Measurements from ENCODE around the gene FBXO33.

DNA sequence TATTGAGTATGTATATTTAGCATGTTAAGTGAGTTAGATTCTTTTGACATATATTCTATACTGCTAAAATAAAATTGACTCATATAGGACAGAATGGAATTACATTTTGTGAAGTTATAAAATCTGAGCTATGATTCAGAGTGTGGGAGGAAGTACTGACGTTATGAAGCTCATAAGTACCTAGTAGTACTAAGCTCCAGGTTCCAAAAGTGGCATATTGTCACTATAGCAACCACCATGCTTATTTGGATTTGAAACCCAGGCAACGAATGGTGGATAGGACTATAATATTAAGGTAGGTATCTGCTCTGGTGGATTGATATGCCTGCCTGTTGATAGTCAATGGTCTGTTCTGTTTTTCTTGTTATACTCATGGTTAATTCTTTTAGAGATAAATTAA is 2.2 kb upstream of the FBXO33 start:
- TF ChIP-seq, protein P1, sequence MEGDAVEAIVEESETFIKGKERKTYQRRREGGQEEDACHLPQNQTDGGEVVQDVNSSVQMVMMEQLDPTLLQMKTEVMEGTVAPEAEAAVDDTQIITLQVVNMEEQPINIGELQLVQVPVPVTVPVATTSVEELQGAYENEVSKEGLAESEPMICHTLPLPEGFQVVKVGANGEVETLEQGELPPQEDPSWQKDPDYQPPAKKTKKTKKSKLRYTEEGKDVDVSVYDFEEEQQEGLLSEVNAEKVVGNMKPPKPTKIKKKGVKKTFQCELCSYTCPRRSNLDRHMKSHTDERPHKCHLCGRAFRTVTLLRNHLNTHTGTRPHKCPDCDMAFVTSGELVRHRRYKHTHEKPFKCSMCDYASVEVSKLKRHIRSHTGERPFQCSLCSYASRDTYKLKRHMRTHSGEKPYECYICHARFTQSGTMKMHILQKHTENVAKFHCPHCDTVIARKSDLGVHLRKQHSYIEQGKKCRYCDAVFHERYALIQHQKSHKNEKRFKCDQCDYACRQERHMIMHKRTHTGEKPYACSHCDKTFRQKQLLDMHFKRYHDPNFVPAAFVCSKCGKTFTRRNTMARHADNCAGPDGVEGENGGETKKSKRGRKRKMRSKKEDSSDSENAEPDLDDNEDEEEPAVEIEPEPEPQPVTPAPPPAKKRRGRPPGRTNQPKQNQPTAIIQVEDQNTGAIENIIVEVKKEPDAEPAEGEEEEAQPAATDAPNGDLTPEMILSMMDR (IDR thresholded peaks at IDR 0.05; ENCODE audit: low read length) = no peak
- TF ChIP-seq EZH2 (optimal IDR thresholded peaks at IDR 0.05; ENCODE audit: low read depth, low read length) = no peak

All from MM.1S (cell line).